Nephron progenitor cell (in vitro differentiated cells): ENCODE measurements around the gene MYADM.
"Not testable (repeated sequence)": the region's sequence is repeated elsewhere in the genome, so short reads cannot be mapped to it uniquely, and the experiment has no call there.

ENCODE experiments used
- DNase-seq: peaks from one replicate; pipeline ENCODE4 v3.0.0; 2021
- H3K27ac Mint-ChIP-seq: 2 replicates; pipeline ENCODE4 v1.8.0; 2021; ENCODE audit warnings: mild to moderate bottlenecking, moderate library complexity, mixed read lengths
- H3K27me3 Mint-ChIP-seq: 2 replicates; pipeline ENCODE4 v1.8.0; 2021; ENCODE audit warnings: mild to moderate bottlenecking, low read depth, mixed read lengths; ENCODE audit not compliant: poor library complexity
- H3K36me3 Mint-ChIP-seq: 2 replicates; pipeline ENCODE4 v1.8.0; 2021; ENCODE audit warnings: low read depth, mixed read lengths
- H3K4me1 Mint-ChIP-seq: 2 replicates; pipeline ENCODE4 v1.8.0; 2021; ENCODE audit warnings: mixed read lengths
- H3K4me3 Mint-ChIP-seq: 2 replicates; pipeline ENCODE4 v1.8.0; 2021; ENCODE audit warnings: mild to moderate bottlenecking, moderate library complexity, mixed read lengths
- H3K9me3 Mint-ChIP-seq: 2 replicates; pipeline ENCODE4 v1.8.0; 2021; ENCODE audit warnings: mild to moderate bottlenecking, moderate library complexity, mixed read lengths
- TF ChIP-seq, protein P1 (sequence below): fragments of 200-600 bp; sonication (generic); IDR thresholded peaks from 2 replicates; pipeline ENCODE4 v1.5.0; 2021; ENCODE audit warnings: antibody characterized with exemption

The MYADM gene

DNA sequence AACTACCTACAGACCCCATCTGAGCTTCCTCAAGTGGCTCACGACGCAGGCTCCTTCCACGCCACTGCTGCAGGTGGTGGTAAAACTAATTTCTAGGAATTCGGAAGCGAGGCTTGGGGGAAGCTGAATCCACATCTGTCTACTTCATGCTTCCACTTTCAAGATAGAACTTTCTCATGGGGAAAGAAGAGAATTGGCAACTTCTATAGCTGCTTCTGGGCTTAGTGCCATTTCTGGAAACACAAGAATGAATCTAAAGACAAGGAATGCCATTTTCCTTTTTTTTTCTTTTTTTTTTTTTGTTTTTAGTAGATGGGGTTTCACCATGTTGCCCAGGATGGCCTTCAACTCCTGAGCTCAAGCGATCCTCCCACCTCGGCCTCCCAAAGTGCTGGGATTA lies 40.8 kb upstream of the MYADM start:
- Mint-ChIP-seq H3K27ac (no peak overlapping the region), H3K9me3 (no peaks in the 10 kb centered on the region), H3K36me3 (no peaks in the 10 kb centered on the region), H3K4me1 (peaks cover 4% of the 10 kb centered on the region), H3K27me3 (peaks cover 30% of the 10 kb centered on the region), H3K4me3 (no peak overlapping the region)
- DNase-seq, result no peak
- TF ChIP-seq, protein P1, sequence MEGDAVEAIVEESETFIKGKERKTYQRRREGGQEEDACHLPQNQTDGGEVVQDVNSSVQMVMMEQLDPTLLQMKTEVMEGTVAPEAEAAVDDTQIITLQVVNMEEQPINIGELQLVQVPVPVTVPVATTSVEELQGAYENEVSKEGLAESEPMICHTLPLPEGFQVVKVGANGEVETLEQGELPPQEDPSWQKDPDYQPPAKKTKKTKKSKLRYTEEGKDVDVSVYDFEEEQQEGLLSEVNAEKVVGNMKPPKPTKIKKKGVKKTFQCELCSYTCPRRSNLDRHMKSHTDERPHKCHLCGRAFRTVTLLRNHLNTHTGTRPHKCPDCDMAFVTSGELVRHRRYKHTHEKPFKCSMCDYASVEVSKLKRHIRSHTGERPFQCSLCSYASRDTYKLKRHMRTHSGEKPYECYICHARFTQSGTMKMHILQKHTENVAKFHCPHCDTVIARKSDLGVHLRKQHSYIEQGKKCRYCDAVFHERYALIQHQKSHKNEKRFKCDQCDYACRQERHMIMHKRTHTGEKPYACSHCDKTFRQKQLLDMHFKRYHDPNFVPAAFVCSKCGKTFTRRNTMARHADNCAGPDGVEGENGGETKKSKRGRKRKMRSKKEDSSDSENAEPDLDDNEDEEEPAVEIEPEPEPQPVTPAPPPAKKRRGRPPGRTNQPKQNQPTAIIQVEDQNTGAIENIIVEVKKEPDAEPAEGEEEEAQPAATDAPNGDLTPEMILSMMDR, result no peak

DNA sequence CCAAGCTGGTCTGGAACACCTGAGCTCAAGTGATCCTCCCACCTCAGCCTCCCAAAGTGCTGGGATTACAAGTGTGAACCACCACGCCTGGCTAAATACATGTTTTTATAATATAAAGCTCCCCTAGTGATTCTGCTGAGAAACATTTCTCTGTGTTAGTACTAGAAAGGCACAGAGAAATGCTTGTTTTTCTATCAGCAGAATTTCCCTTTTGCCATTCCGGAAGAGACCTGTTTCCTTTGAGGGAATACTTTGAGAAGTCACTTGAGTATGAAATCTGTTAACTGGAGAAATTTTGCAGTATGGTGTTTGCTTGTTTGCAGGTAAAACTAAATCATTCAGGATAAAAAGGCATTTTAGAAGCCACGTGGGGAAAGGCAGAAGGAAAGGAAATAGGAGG lies 39.2 kb upstream of the MYADM start:
- Mint-ChIP-seq H3K9me3 (no peaks in the 10 kb centered on the region), H3K36me3 (no peaks in the 10 kb centered on the region)

DNA sequence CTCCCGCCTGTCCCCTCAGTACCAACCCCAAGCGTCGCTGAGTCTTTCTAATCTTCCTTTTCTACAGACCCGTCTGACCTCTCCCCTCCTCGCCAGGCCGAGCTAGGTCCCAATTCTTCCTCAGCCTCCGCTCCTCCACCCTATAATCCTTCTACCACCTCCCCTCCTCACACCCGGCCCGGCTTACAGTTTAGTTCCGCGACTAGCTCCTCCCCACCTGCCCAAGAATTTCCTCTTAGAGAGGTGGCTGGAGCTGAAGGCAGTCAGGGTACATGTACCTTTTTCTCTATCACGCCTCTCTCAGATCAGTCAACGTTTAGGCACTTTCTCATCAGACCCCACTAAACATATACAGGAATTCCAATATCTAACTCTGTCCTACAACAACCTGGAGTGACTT lies 34.8 kb upstream of the MYADM start:
- H3K36me3 Mint-ChIP-seq, H3K9me3 Mint-ChIP-seq, DNase-seq, H3K27ac Mint-ChIP-seq: not testable (repeated sequence)
- peaks cover 31% of the 10 kb centered on the region for H3K4me1 Mint-ChIP-seq
- H3K27me3 Mint-ChIP-seq, result peaks cover 64% of the 10 kb centered on the region
- H3K4me3 Mint-ChIP-seq, result peak overlapping the region; percentile 47

More for the DNA sequence above, 39.2 kb upstream of the MYADM start:
- Mint-ChIP-seq H3K4me3 (no peak overlapping the region), H3K27ac (no peak overlapping the region), H3K4me1 (peaks cover 19% of the 10 kb centered on the region), H3K27me3 (peaks cover 45% of the 10 kb centered on the region)
- TF ChIP-seq, protein P1, result no peak
- DNase-seq, result no peak

DNA sequence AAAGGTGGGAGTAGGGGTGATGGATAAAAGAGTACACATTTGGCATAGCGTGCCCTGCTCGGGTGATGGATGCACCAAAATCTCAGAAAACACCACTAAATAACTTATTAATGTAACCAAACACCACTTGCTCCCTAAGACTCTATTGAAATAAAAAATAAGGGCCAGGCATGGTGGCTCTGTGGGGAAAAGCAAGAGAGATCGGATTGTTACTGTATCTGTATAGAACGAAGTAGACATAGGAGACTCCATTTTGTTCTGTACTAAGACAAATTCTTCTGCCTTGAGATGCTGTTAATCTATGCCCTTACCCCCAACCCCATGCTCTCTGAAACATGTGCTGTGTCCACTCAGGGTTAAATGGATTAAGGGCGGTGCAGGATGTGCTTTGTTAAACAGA lies 29.2 kb upstream of the MYADM start:
- H3K4me3 Mint-ChIP-seq, DNase-seq, H3K27ac Mint-ChIP-seq, H3K36me3 Mint-ChIP-seq, H3K9me3 Mint-ChIP-seq: not testable (repeated sequence)
- peaks cover 32% of the 10 kb centered on the region for H3K4me1 Mint-ChIP-seq
- peaks cover 38% of the 10 kb centered on the region for H3K27me3 Mint-ChIP-seq

DNA sequence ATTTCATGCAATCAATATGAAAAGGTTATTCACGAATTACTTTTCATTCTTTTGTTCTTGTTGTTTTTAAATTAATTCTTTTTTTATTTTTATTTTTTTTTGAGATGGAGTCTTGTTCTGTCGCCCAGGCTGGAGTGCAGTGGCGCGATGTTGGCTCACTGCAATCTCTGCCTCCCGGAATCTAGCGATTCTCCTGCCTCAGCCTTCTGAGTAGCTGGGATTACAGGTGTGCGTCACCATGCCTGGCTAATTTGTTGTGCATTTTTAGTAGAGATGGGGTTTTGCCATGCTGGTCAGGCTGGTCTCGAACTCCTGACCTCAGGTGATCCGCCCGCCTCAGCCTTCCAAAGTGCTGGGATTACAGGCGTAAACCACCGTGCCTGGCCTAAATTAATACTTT lies 27.4 kb upstream of the MYADM start:
- not testable (repeated sequence) for DNase-seq, H3K36me3 Mint-ChIP-seq, H3K4me3 Mint-ChIP-seq, H3K27ac Mint-ChIP-seq, H3K9me3 Mint-ChIP-seq
- H3K4me1 Mint-ChIP-seq, result peaks cover 19% of the 10 kb centered on the region
- peaks cover 22% of the 10 kb centered on the region for H3K27me3 Mint-ChIP-seq

DNA sequence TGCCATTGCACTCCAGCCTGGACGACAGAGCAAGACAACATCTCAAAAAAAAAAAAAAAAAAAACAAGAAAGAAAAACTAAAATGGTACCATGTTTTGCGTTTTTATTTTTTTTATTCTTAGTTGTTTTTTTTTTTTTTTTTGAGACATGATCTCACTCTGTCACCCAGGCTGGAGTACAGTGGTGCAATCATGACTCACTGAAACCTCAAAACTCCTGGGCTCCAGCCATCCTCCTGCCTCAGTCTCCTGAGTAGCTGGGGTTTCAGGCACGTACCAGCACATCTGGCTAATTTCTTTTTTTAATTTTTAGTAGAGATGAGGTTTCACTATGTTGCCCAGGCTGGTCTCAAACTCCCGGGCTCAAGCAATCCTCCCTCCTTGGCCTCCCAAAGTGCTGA lies 26.8 kb upstream of the MYADM start:
- DNase-seq, H3K4me3 Mint-ChIP-seq, H3K9me3 Mint-ChIP-seq, H3K36me3 Mint-ChIP-seq, H3K27ac Mint-ChIP-seq: not testable (repeated sequence)
- Mint-ChIP-seq H3K27me3 (peaks cover 20% of the 10 kb centered on the region), H3K4me1 (peaks cover 19% of the 10 kb centered on the region)

DNA sequence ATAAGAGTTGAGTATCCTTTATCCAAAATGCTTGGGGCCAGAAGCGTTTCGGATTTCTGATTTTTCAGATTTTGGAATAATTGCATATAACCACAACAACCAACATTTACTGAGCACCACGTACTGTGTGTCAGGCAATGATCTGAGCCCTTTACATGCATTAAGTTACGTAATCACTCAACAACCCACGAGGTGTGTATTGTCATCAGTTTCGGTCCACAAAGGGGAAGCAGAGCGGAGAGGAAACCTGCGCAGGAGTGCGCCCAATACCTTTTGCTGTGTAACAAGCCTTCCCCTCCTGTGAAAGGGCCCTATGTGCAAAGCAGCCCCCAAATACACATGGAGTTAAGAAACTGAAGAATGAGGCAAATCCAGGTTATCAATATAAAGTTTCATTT lies 22.8 kb upstream of the MYADM start:
- Mint-ChIP-seq H3K9me3 (no peaks in the 10 kb centered on the region), H3K27me3 (peaks cover 10% of the 10 kb centered on the region), H3K36me3 (no peaks in the 10 kb centered on the region), H3K27ac (no peak overlapping the region), H3K4me3 (no peak overlapping the region), H3K4me1 (peaks cover 11% of the 10 kb centered on the region)
- no peak for DNase-seq
- TF ChIP-seq, protein P1, result no peak

DNA sequence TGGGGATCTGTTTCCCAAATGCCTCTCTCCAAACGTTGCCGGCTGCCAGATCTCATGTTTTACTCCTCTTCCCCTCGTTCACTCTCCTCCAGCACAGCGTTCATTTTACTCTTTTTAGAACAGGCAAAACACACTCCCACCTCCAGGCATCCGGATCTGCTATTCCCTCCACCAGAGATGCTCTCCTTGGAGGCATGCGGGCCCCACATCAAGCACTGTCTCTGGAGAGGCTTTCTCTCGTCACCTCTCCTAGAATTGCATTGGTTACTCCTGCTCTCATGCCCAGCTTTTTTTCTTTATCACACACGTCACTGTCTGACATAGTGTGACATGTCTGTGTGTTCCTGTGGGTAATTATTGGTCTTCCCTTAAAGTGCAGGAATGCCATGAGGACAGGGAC lies 20.1 kb upstream of the MYADM start:
- Mint-ChIP-seq H3K4me1 (peaks cover 5% of the 10 kb centered on the region), H3K36me3 (no peaks in the 10 kb centered on the region), H3K27ac (peak overlapping the region; percentile 13), H3K9me3 (no peaks in the 10 kb centered on the region), H3K4me3 (no peak overlapping the region), H3K27me3 (peaks cover 18% of the 10 kb centered on the region)
- DNase-seq, result no peak
- TF ChIP-seq, protein P1, result no peak
